GM21360 (cell line): ENCODE data around the gene SLC25A21.

Source experiments
- ATAC-seq: cut with Tn5 transposase; IDR thresholded peaks from one replicate; pipeline ENCODE4 v1.9.1; 2021; ENCODE audit warnings: mild to moderate bottlenecking, moderate library complexity; ENCODE audit not compliant: unreplicated experiment

SLC25A21 gene

GRCh38 chr14:36948157-36948859 is 224.1 kb downstream of the SLC25A21 start:
- ATAC-seq, result no peak

- ATAC-seq, result no peak
Observed at GRCh38 chr14:36947362-36947761, 225.0 kb downstream of the SLC25A21 start.

DNA sequence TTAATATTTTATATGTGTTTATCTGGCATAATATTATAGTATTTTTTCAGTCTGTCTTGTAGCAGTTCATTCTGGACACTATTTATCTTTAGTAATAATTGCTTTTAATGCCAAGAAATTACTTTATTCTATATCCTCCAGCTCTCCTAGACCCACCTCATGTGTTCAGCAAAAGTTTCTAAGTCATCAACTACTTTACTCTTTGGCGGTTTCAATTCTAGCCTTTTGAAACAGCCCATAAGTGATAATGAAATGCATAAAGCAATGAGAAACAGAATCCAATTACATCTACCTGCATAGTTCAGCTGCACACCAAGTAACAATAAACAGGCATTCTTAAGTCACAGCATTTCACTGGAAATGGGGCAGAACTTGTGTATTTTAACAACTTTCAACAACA is 225.5 kb downstream of the SLC25A21 start:
- ATAC-seq, result no peak

- ATAC-seq, result no peak
Observed at GRCh38 chr14:36944307-36945010, 227.9 kb downstream of the SLC25A21 start.

- no peak for ATAC-seq
Observed at GRCh38 chr14:36942522-36943245, 229.7 kb downstream of the SLC25A21 start.

- peak; percentile 87 for ATAC-seq
Observed at GRCh38 chr14:36941783-36942521, 230.5 kb downstream of the SLC25A21 start.

- ATAC-seq, result no peak
Observed at GRCh38 chr14:36940476-36940875, 231.9 kb downstream of the SLC25A21 start.

DNA sequence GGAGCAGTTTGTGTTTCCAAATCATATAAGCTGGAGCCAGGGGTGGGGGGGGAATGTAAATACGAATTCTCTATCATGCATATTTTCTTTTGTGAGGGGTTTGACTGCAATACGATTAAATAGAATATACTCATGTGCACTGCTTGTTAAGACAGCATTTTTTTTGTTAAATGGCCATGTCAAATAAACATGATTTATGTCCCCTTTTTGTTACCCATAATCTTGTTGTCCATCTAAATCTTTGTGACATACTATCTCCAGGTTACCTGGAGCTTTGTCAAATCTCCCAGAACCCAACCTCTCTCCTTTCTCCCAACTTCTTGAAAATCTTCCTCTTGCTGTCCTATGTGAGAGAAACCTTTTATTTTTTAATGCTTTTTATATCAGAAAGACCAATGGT is 233.1 kb downstream of the SLC25A21 start:
- no peak for ATAC-seq

DNA sequence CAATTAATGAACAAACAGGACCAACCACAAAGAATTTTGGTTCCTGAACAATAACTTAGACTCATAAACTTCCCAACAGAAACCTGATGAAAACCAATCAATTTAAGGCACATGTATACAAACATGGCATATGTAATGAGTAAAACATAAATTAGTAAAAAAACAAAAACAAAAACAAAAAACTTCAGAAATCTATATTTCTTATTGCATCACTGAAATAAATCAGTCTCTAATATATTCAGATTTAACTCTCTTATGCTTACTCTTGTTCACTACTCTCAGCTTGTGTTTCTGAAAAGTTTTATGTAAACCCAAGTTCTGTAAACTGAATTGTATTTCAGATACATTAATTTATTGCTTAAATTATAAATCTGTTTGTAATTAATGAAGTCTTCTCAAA is 233.7 kb downstream of the SLC25A21 start:
- ATAC-seq, result no peak

- no peak for ATAC-seq
Observed at GRCh38 chr14:36935976-36936678, 236.3 kb downstream of the SLC25A21 start.

- ATAC-seq, result no peak
Observed at GRCh38 chr14:36934304-36934703, 238.1 kb downstream of the SLC25A21 start.

- ATAC-seq, result no peak
Observed at GRCh38 chr14:36931791-36932190, 240.6 kb downstream of the SLC25A21 start.

DNA sequence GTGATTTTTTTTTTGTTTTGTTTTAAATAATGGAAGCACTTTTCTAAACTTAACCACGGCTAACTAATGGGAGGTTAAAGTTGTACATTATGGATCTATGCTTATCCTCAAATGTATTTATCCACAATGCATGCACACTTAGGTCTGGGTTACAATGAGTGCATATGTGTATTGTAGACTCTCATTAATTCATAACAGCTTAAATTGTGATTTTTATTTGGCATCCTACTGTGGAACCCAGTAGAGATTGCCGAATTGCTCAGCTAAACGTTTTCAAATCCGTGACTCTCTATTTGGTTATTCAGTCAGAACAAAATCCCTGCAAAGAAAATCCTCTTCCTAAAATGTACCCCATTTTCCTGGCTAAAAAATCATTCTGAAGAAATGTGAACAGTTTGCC is 244.0 kb downstream of the SLC25A21 start:
- no peak for ATAC-seq

DNA sequence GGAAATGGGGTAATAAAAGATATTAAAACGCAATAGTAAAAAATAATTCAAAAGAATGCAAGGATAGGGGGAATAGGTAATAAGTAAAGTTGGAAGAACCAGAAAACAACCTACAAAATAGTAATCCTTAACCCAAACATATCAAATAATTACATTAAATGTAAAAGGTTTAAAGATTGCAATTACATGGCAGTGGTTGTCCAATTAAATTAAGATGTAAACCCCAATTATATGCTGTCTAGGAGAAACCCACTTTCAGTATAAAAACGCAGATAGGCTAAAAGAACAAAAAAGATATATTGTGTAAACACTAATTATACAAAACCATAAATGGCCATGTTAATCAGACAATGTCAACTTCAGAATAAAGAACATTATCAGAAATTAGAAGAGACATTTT is 247.3 kb downstream of the SLC25A21 start:
- no peak for ATAC-seq

- ATAC-seq, result no peak
Observed at GRCh38 chr14:36916668-36917067, 255.7 kb downstream of the SLC25A21 start.

DNA sequence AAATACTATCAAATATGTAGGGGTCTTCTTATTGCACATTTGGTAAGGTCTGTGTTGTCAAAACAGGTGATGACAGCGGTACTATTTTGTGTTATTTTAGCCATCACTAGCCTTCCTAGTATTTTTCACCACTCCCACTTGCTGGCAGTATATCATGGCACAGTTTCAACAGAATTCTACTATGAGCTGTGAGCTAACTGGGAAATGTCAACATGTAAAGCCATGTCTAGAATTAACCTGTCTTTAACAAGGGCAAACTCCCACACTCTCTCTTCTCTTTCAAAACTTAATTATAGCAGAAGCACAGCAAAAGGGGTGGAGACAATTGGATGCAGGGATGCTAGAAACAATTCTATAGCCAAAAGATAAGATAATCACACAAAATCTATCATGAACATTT is 257.3 kb downstream of the SLC25A21 start:
- ATAC-seq, result no peak

GRCh38 chr14:36910578-36910977 is 261.8 kb downstream of the SLC25A21 start:
- no peak for ATAC-seq

GRCh38 chr14:36905272-36905888 is 267.0 kb downstream of the SLC25A21 start:
- no peak for ATAC-seq

GRCh38 chr14:36901861-36902260 is 270.5 kb downstream of the SLC25A21 start:
- ATAC-seq, result no peak

DNA sequence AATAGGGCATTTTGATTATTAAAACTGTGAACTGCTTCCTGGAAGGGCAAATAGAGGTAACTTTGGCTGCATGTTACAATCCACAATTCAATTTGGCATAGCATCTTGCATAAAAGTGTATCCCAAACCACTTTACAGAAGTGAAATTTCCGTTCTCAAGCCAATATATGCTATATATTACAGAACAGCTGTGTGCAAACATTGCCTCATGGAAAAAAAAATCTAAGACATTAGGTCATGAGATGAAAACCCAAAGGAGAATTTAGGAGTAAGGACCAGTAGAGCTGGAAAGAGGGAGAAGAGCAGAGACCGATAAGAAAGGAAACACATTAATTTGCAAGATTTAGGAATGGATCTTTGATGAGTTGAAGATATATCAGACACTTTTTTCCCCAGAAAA is 271.6 kb downstream of the SLC25A21 start:
- no peak for ATAC-seq
